MM.1S (cell line): Measurements from ENCODE around the gene CSNK1E.

ENCODE experiments used
- DNase-seq: peaks from one replicate; pipeline ENCODE4 v3.0.0-alpha.2; 2015
- H2AFZ ChIP-seq: fragments of 300-600 bp; sonication (generic); 2 replicates; pipeline ENCODE4 v1.6.0; 2016; ENCODE audit warnings: antibody characterized with exemption, low read length
- H3F3A ChIP-seq: fragments of 300-600 bp; sonication (generic); 2 replicates; pipeline ENCODE4 v1.6.1; 2016; ENCODE audit warnings: mild to moderate bottlenecking, antibody characterized with exemption, low read length, moderate library complexity, mixed read lengths; ENCODE audit not compliant: insufficient read depth
- H3K27ac ChIP-seq: fragments of 300-600 bp; sonication (generic); 2 replicates; pipeline ENCODE4 v1.5.1; 2016; ENCODE audit warnings: mild to moderate bottlenecking, low read length
- H3K27me3 ChIP-seq: fragments of 300-600 bp; sonication (generic); replicated peaks from 2 replicates; pipeline ENCODE4 v1.6.0; 2016; ENCODE audit warnings: low read length; ENCODE audit not compliant: insufficient read depth
- H3K36me3 ChIP-seq: fragments of 300-600 bp; sonication (generic); replicated peaks from 2 replicates; pipeline ENCODE4 v1.6.1; 2016; ENCODE audit warnings: mild to moderate bottlenecking, low read length, mixed read lengths; ENCODE audit not compliant: insufficient read depth
- H3K4me1 ChIP-seq: fragments of 300-600 bp; sonication (generic); 2 replicates; pipeline ENCODE4 v1.6.1; 2016; ENCODE audit warnings: low read length, mixed read lengths
- H3K4me2 ChIP-seq: fragments of 300-600 bp; sonication (generic); 2 replicates; pipeline ENCODE4 v1.6.0; 2016; ENCODE audit warnings: low read depth, low read length
- H3K4me3 ChIP-seq: fragments of 300-600 bp; sonication (generic); 2 replicates; pipeline ENCODE4 v1.5.1; 2016; ENCODE audit warnings: low read length, mixed read lengths
- H3K79me2 ChIP-seq: fragments of 300-600 bp; sonication (generic); 2 replicates; pipeline ENCODE4 v1.6.1; 2016; ENCODE audit warnings: mixed run types, low read length, mixed read lengths
- H3K9ac ChIP-seq: fragments of 300-600 bp; sonication (generic); 2 replicates; pipeline ENCODE4 v1.6.1; 2016; ENCODE audit warnings: low read length, mixed read lengths
- H3K9me2 ChIP-seq: fragments of 300-600 bp; sonication (generic); replicated peaks from 2 replicates; pipeline ENCODE4 v1.6.1; 2016; ENCODE audit warnings: mild to moderate bottlenecking, low read length, mixed read lengths; ENCODE audit not compliant: insufficient read depth
- H3K9me3 ChIP-seq: fragments of 300-600 bp; sonication (generic); replicated peaks from 2 replicates; pipeline ENCODE4 v1.6.1; 2016; ENCODE audit warnings: mild to moderate bottlenecking, low read length, mixed read lengths; ENCODE audit not compliant: insufficient read depth
- H4K20me1 ChIP-seq: fragments of 300-600 bp; sonication (generic); 2 replicates; pipeline ENCODE4 v1.6.1; 2016; ENCODE audit warnings: mild to moderate bottlenecking, low read length, moderate library complexity, mixed read lengths; ENCODE audit not compliant: insufficient read depth
- EZH2 ChIP-seq: fragments of 300-600 bp; sonication (generic); optimal IDR thresholded peaks from 2 replicates; pipeline ENCODE3; 2017; ENCODE audit warnings: low read depth, mild to moderate bottlenecking, antibody characterized with exemption, low read length, mixed read lengths
- EZH2phosphoT487 ChIP-seq: fragments of 300-600 bp; sonication (generic); IDR thresholded peaks from 2 replicates; pipeline ENCODE4 v1.6.1; 2018; ENCODE audit warnings: antibody characterized with exemption, low read length
- TF ChIP-seq, protein P1 (sequence below): fragments of 300-600 bp; sonication (generic); IDR thresholded peaks from 2 replicates; pipeline ENCODE4 v1.5.1; 2016; ENCODE audit warnings: antibody characterized with exemption, low read length, mixed read lengths

Gene CSNK1E

GRCh38 chr22:38271101-38271500, 46.1 kb downstream of the CSNK1E start:
- Histone ChIP-seq H2AFZ (no peak overlapping the region), H3K9me3 (no peaks in the 10 kb centered on the region), H4K20me1 (peaks cover 5% of the 10 kb centered on the region; the same call in 1 of the 2 replicates), H3K27ac (no peak overlapping the region), H3K9me2 (no peaks in the 10 kb centered on the region), H3K4me3 (peak overlapping the region; percentile 99), H3K36me3 (0 out of 2 replicates have a peak, but pooled peaks cover 12% of the 10 kb centered on the region), H3K4me1 (peaks cover 42% of the 10 kb centered on the region), H3K79me2 (peaks cover 70% of the 10 kb centered on the region), H3F3A (peaks cover 21% of the 10 kb centered on the region), H3K9ac (peak overlapping the region; percentile 91; the same call in 1 of the 2 replicates), H3K27me3 (no peaks in the 10 kb centered on the region), H3K4me2 (peak overlapping the region; percentile 97)
- no peak for DNase-seq
- TF ChIP-seq EZH2phosphoT487 (no peak), EZH2 (no peak)
- TF ChIP-seq, protein P1, sequence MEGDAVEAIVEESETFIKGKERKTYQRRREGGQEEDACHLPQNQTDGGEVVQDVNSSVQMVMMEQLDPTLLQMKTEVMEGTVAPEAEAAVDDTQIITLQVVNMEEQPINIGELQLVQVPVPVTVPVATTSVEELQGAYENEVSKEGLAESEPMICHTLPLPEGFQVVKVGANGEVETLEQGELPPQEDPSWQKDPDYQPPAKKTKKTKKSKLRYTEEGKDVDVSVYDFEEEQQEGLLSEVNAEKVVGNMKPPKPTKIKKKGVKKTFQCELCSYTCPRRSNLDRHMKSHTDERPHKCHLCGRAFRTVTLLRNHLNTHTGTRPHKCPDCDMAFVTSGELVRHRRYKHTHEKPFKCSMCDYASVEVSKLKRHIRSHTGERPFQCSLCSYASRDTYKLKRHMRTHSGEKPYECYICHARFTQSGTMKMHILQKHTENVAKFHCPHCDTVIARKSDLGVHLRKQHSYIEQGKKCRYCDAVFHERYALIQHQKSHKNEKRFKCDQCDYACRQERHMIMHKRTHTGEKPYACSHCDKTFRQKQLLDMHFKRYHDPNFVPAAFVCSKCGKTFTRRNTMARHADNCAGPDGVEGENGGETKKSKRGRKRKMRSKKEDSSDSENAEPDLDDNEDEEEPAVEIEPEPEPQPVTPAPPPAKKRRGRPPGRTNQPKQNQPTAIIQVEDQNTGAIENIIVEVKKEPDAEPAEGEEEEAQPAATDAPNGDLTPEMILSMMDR: no peak

DNA sequence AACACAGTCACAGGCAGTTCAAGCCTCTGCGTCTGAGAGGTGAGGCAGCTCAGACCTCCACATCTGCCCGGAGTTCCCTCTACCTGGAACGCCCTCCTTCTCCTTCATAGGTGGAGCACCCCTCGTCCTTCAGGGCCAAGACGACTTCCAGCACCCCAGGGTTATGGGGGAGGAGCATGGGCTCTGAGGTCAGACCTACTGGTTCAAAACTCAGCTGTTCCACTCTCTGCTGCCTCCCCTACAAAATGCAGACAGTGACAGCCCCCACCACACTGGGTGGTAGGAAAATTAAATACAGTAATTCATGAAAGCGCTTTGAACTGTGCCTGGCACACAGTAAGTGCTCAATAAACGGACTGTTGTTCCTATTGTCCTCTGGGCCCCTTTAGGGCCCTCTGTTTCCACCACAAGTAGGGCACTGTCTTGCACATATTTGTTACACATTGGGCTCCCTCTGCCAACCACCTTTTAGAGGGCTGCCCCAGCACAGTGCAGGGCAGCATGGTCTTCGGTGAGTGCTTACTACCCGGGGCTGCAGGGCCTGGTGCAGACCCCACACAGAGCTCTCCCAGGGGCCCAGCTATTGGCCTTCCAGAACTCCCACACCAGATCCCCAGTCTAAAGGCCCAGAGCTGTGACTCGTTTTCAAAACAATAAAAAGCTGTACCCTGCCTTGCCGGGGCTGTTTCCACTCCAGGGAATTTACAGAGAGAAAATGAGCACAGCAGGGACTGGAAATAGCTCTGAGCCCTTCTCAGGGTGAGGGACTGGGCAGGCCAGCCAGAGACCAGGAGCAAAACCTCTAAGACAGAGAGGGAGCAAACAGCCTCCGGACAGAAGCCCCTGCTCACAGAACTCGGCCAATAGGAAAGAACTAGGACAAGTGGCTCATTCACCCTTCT, 46.9 kb downstream of the CSNK1E start:
- Histone ChIP-seq H2AFZ (no peak overlapping the region), H3K79me2 (peaks cover 78% of the 10 kb centered on the region), H3K27ac (no peak overlapping the region), H3K27me3 (no peaks in the 10 kb centered on the region), H3K4me3 (no peak overlapping the region), H3K36me3 (peaks cover 12% of the 10 kb centered on the region; the same call in 1 of the 2 replicates), H3K9me2 (no peaks in the 10 kb centered on the region), H3K9me3 (no peaks in the 10 kb centered on the region), H3F3A (peaks cover 14% of the 10 kb centered on the region), H4K20me1 (peaks cover 5% of the 10 kb centered on the region; the same call in 1 of the 2 replicates), H3K4me2 (peak overlapping the region; percentile 97; the same call in 1 of the 2 replicates), H3K4me1 (peaks cover 34% of the 10 kb centered on the region), H3K9ac (0 out of 2 replicates have a peak overlapping the region, but pooled peaks have one; percentile 12)
- TF ChIP-seq, protein P1: no peak
- no peak for DNase-seq

DNA sequence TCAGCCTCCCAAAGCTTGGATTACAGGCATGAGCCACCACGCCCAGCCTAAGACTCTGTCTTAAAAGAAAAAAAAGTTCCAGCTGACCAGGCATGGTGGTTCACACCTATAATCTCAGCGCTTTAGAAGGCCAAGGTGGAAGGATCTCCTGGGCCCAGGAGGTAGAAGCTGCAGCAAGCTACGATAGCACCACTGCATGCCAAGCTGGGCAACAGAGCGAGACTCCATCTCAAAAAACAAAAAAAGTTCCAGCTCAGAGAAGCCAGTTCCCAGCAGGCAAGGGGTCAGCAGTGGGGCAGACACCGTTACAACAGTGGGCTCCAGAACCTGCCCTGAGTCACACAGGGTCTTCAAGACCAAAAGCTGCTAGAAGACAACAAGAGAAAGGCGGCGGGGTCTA, 47.8 kb downstream of the CSNK1E start:
- H2AFZ ChIP-seq: no peak overlapping the region
- no peaks in the 10 kb centered on the region for H3K9me3 ChIP-seq
- peaks cover 5% of the 10 kb centered on the region; the same call in 1 of the 2 replicates for H4K20me1 ChIP-seq
- peaks cover 86% of the 10 kb centered on the region for H3K79me2 ChIP-seq
- DNase-seq: no peak
- H3K4me3 ChIP-seq: no peak overlapping the region
- no peak overlapping the region for H3K9ac ChIP-seq
- no peak overlapping the region for H3K4me2 ChIP-seq
- no peaks in the 10 kb centered on the region for H3K9me2 ChIP-seq
- H3F3A ChIP-seq: peaks cover 14% of the 10 kb centered on the region
- H3K27ac ChIP-seq: no peak overlapping the region
- H3K36me3 ChIP-seq: peaks cover 18% of the 10 kb centered on the region; the same call in 1 of the 2 replicates
- peaks cover 32% of the 10 kb centered on the region for H3K4me1 ChIP-seq
- H3K27me3 ChIP-seq: no peaks in the 10 kb centered on the region
- TF ChIP-seq EZH2: no peak
- TF ChIP-seq EZH2phosphoT487: no peak
- TF ChIP-seq, protein P1: no peak
